H9 (cell line): ENCODE results near the gene SNX25. TPM values are rescaled to one million over a fixed set of nuclear protein-coding genes. Genes with fewer than 3 reads are reported as not detected.

ENCODE experiments used
- DNase-seq: peaks from one replicate; pipeline ENCODE4 v3.0.0-alpha.2; 2017
- H2AFZ ChIP-seq: one replicate; pipeline ENCODE4 v1.6.1; 2013; ENCODE audit warnings: mild to moderate bottlenecking, low read length, control low read depth, moderate library complexity
- H2AK5ac ChIP-seq: 2 replicates; pipeline ENCODE4 v1.6.1; 2013; ENCODE audit warnings: low read length, control low read depth, mixed read lengths; ENCODE audit not compliant: insufficient read length
- H2BK120ac ChIP-seq: one replicate; pipeline ENCODE4 v1.6.1; 2013; ENCODE audit warnings: low read depth, mild to moderate bottlenecking, low read length, control low read depth, inconsistent platforms; ENCODE audit not compliant: poor library complexity, severe bottlenecking
- H2BK12ac ChIP-seq: 2 replicates; pipeline ENCODE4 v1.6.1; 2013; ENCODE audit warnings: low read length, control low read depth, mixed read lengths, low read depth; ENCODE audit not compliant: insufficient read length
- H2BK15ac ChIP-seq: 2 replicates; pipeline ENCODE4 v1.6.1; 2013; ENCODE audit warnings: low read depth, low read length, control low read depth
- H2BK20ac ChIP-seq: one replicate; pipeline ENCODE4 v1.6.1; 2013; ENCODE audit warnings: low read depth, mild to moderate bottlenecking, low read length, control low read depth, inconsistent platforms; ENCODE audit not compliant: poor library complexity, severe bottlenecking
- H2BK5ac ChIP-seq: 2 replicates; pipeline ENCODE4 v1.6.1; 2013; ENCODE audit warnings: low read length, control low read depth, mixed read lengths; ENCODE audit not compliant: insufficient read length
- H3K14ac ChIP-seq: 2 replicates; pipeline ENCODE4 v1.6.1; 2013; ENCODE audit warnings: low read length, control low read depth; ENCODE audit not compliant: insufficient read depth
- H3K18ac ChIP-seq: 2 replicates; pipeline ENCODE4 v1.6.1; 2013; ENCODE audit warnings: low read depth, mild to moderate bottlenecking, mixed read lengths, low read length, control low read depth; ENCODE audit not compliant: insufficient read length
- H3K23ac ChIP-seq: 2 replicates; pipeline ENCODE4 v1.6.1; 2013; ENCODE audit warnings: low read length, control low read depth, mixed read lengths, low read depth; ENCODE audit not compliant: insufficient read length
- H3K23me2 ChIP-seq: 2 replicates; pipeline ENCODE4 v1.6.1; 2013; ENCODE audit warnings: low read depth, mild to moderate bottlenecking, mixed read lengths, low read length, control low read depth; ENCODE audit not compliant: insufficient read length, poor library complexity, severe bottlenecking
- H3K27ac ChIP-seq: 2 replicates; pipeline ENCODE4 v1.5.1; 2013; ENCODE audit warnings: low read length, control low read depth, mixed read lengths, low read depth; ENCODE audit not compliant: insufficient read length
- H3K27me3 ChIP-seq: 2 replicates; pipeline ENCODE4 v1.6.1; 2013; ENCODE audit warnings: low read length, control low read depth, inconsistent platforms; ENCODE audit not compliant: insufficient read depth
- H3K4ac ChIP-seq: 2 replicates; pipeline ENCODE4 v1.6.1; 2013; ENCODE audit warnings: low read depth, mild to moderate bottlenecking, control low read depth, inconsistent platforms, low read length, moderate library complexity
- H3K4me1 ChIP-seq: 2 replicates; pipeline ENCODE4 v1.6.1; 2013; ENCODE audit warnings: low read length, control low read depth, inconsistent platforms; ENCODE audit not compliant: insufficient read depth
- H3K4me2 ChIP-seq: 2 replicates; pipeline ENCODE4 v1.6.1; 2013; ENCODE audit warnings: low read length, control low read depth, mixed read lengths; ENCODE audit not compliant: insufficient read length, insufficient read depth
- H3K56ac ChIP-seq: 2 replicates; pipeline ENCODE4 v1.6.1; 2013; ENCODE audit warnings: low read depth, mild to moderate bottlenecking, mixed read lengths, low read length, control low read depth; ENCODE audit not compliant: insufficient read length
- H3K79me1 ChIP-seq: 2 replicates; pipeline ENCODE4 v1.6.1; 2013; ENCODE audit warnings: low read depth, mild to moderate bottlenecking, moderate library complexity, low read length, control low read depth, inconsistent platforms; ENCODE audit not compliant: insufficient read depth, poor library complexity, severe bottlenecking
- H3K79me2 ChIP-seq: 2 replicates; pipeline ENCODE4 v1.6.1; 2013; ENCODE audit warnings: low read length, control low read depth, inconsistent platforms; ENCODE audit not compliant: insufficient read depth
- H3K9ac ChIP-seq: 2 replicates; pipeline ENCODE4 v1.6.1; 2013; ENCODE audit warnings: low read length, control low read depth, mixed read lengths; ENCODE audit not compliant: insufficient read length; ENCODE audit errors: extremely low read depth
- H3K9me3 ChIP-seq: one replicate; pipeline ENCODE4 v1.6.1; 2013; ENCODE audit warnings: low read depth, low read length, inconsistent platforms; ENCODE audit not compliant: control insufficient read depth
- H3T11ph ChIP-seq: one replicate; pipeline ENCODE4 v1.6.1; 2013; ENCODE audit warnings: mild to moderate bottlenecking, low read length, control low read depth, inconsistent platforms
- H4K20me1 ChIP-seq: one replicate; pipeline ENCODE4 v1.6.1; 2013; ENCODE audit not compliant: control insufficient read depth, insufficient read length, insufficient read depth
- H4K5ac ChIP-seq: 2 replicates; pipeline ENCODE4 v1.6.1; 2013; ENCODE audit warnings: low read depth, mild to moderate bottlenecking, mixed read lengths, low read length, control low read depth; ENCODE audit not compliant: insufficient read length
- H4K8ac ChIP-seq: replicated peaks from 2 replicates; pipeline ENCODE4 v1.6.1; 2013; ENCODE audit warnings: low read length, control low read depth, mixed read lengths, low read depth; ENCODE audit not compliant: insufficient read length
- H4K91ac ChIP-seq: 2 replicates; pipeline ENCODE4 v1.6.1; 2013; ENCODE audit warnings: low read depth, mild to moderate bottlenecking, moderate library complexity, mixed read lengths, low read length, control low read depth; ENCODE audit not compliant: insufficient read length
- H3K27ac Mint-ChIP-seq, 3 experiments: 2 replicates in 2 of 3; 3 replicates in 1 of 3; pipeline ENCODE4 v1.8.0; 2020 to 2021; ENCODE audit warnings: mixed read lengths in 3 of 3, mild to moderate bottlenecking in 1 of 3, moderate library complexity in 1 of 3
- H3K27me3 Mint-ChIP-seq: 2 replicates; pipeline ENCODE4 v1.8.0; 2021; ENCODE audit warnings: low read depth, mild to moderate bottlenecking, moderate library complexity, mixed read lengths
- H3K36me3 Mint-ChIP-seq, 3 experiments: 2 replicates in 2 of 3; 3 replicates in 1 of 3; pipeline ENCODE4 v1.8.0; 2020 to 2021; ENCODE audit warnings: low read depth in 3 of 3, mixed read lengths in 3 of 3; ENCODE audit not compliant: insufficient read depth in 1 of 3
- H3K4me1 Mint-ChIP-seq, 2 experiments: 2 replicates each; pipeline ENCODE4 v1.8.0; 2020; ENCODE audit warnings: mixed read lengths in 2 of 2
- H3K4me3 Mint-ChIP-seq, 2 experiments: 2 replicates in 1 of 2; 3 replicates in 1 of 2; pipeline ENCODE4 v1.8.0; 2020 to 2021; ENCODE audit warnings: mild to moderate bottlenecking in 2 of 2, mixed read lengths in 2 of 2, moderate library complexity in 1 of 2
- H3K9me3 Mint-ChIP-seq, 2 experiments: 2 replicates in 1 of 2; 3 replicates in 1 of 2; pipeline ENCODE4 v1.8.0; 2020; ENCODE audit warnings: mild to moderate bottlenecking in 2 of 2, mixed read lengths in 2 of 2, moderate library complexity in 1 of 2
- CTCF ChIP-seq: fragments of 200-600 bp; sonication (generic); conservative IDR thresholded peaks from 3 replicates; pipeline ENCODE4 v1.8.0; 2021; ENCODE audit warnings: antibody characterized with exemption, mild to moderate bottlenecking
- WGBS: extraction: QIAGEN DNeasy Blood & Tissue Kit; methylation state at CpG from one replicate; pipeline ENCODE4 v1.1.7; 2013; ENCODE audit warnings: missing lambda C conversion rate, low lambda C conversion rate, mixed read lengths; ENCODE audit not compliant: insufficient read length; ENCODE audit errors: extremely low coverage; 5-methylcytosine and 5-hydroxymethylcytosine counted together
- total RNA-seq: library from RNA; stranded (reverse); gene quantifications from 2 replicates; pipeline ENCODE4 v1.2.1, GENCODE V29; 2021

SNX25 gene
- total RNA-seq, 1 experiment from 2014 or later, result 28.2 TPM

GRCh38 chr4:185287031-185287430, 77.6 kb downstream of the SNX25 start:
- Histone ChIP-seq H3K56ac (no peak overlapping the region), H3K4me2 (no peak overlapping the region), H3K27ac (no peak overlapping the region), H3K23me2 (no peaks in the 10 kb centered on the region), H3K27me3 (no peaks in the 10 kb centered on the region), H4K5ac (no peak overlapping the region), H2BK5ac (no peak overlapping the region), H4K91ac (no peak overlapping the region), H4K20me1 (no peaks in the 10 kb centered on the region), H3K23ac (no peak overlapping the region), H2BK120ac (no peak overlapping the region), H3K14ac (no peak overlapping the region), H3K4ac (no peak overlapping the region), H2BK20ac (no peak overlapping the region), H3K18ac (no peak overlapping the region), H3K79me1 (no peaks in the 10 kb centered on the region), H3K79me2 (no peaks in the 10 kb centered on the region), H2BK12ac (no peak overlapping the region), H2BK15ac (no peak overlapping the region), H2AFZ (no peak overlapping the region), H2AK5ac (no peak overlapping the region), H4K8ac (no peak overlapping the region), H3K9me3 (no peaks in the 10 kb centered on the region), H3K4me1 (0 out of 2 replicates have a peak, but pooled peaks cover 2% of the 10 kb centered on the region), H3T11ph (no peak overlapping the region), H3K9ac (no peak overlapping the region)
- TF ChIP-seq CTCF, result no peak
- Mint-ChIP-seq H3K36me3 (peaks cover 2 to 19% (median 18%) of the 10 kb centered on the region in 3 experiments), H3K9me3 (no peaks in the 10 kb centered on the region), H3K4me1 (peaks cover 10 to 14% of the 10 kb centered on the region in 2 experiments), H3K4me3 (no peak overlapping the region), H3K27me3 (no peaks in the 10 kb centered on the region), H3K27ac (peak overlapping the region in 1 of 3 experiments; percentile 51; a peak in 2 of 7 replicates)
- DNase-seq, result no peak
- WGBS, result no CpG with 5 or more reads among the region's 4 CpGs
